HL-60 (cell line): Measurements from ENCODE around the gene CYP27B1.

ENCODE experiments used
- CTCF ChIP-seq: IDR thresholded peaks from one replicate; pipeline ENCODE4 v1.5.1; 2011; ENCODE audit warnings: low read length, control low read depth, inconsistent platforms; ENCODE audit not compliant: insufficient read depth
- POLR2AphosphoS5 ChIP-seq: IDR thresholded peaks from 2 replicates; pipeline ENCODE4 v1.6.1; 2012; ENCODE audit warnings: low read depth
- REST ChIP-seq: IDR thresholded peaks from 2 replicates; pipeline ENCODE4 v1.6.1; 2012; ENCODE audit warnings: low read depth; ENCODE audit not compliant: insufficient replicate concordance

- TF ChIP-seq CTCF (no peak), POLR2AphosphoS5 (no peak), REST (no peak)
These were observed 23.1 kb downstream of the CYP27B1 start for GRCh38 chr12:57743769-57744168.
